ENCODE data around the gene EVL.

Gene EVL

GRCh38 chr14:100129161-100129589 lies 64.0 kb downstream of the EVL start:
- DNase-seq (ENCODE audit: low read depth), result peak; percentile 31

GRCh38 chr14:100130521-100130920 lies 65.3 kb downstream of the EVL start:
- no peak for DNase-seq (ENCODE audit: low read depth)

GRCh38 chr14:100131181-100131580 lies 66.0 kb downstream of the EVL start:
- DNase-seq (ENCODE audit: low read depth), result no peak

GRCh38 chr14:100132161-100132902 lies 67.1 kb downstream of the EVL start:
- peak; percentile 75 for DNase-seq (ENCODE audit: low read depth)

GRCh38 chr14:100132903-100133510 lies 67.8 kb downstream of the EVL start:
- DNase-seq (ENCODE audit: low read depth), result peak; percentile 73

- no peak for DNase-seq (ENCODE audit: low read depth)
Observed at GRCh38 chr14:100134586-100134985, 69.4 kb downstream of the EVL start.

GRCh38 chr14:100135073-100135472 lies 69.9 kb downstream of the EVL start:
- DNase-seq (ENCODE audit: low read depth), result no peak

GRCh38 chr14:100135784-100136183 lies 70.6 kb downstream of the EVL start:
- DNase-seq (ENCODE audit: low read depth), result no peak

GRCh38 chr14:100137173-100137572 lies 72.0 kb downstream of the EVL start:
- no peak for DNase-seq (ENCODE audit: low read depth)

- no peak for DNase-seq (ENCODE audit: low read depth)
Observed at GRCh38 chr14:100138082-100138787, 73.0 kb downstream of the EVL start.

GRCh38 chr14:100138955-100139354 lies 73.7 kb downstream of the EVL start:
- DNase-seq (ENCODE audit: low read depth), result no peak

GRCh38 chr14:100140452-100141078 lies 75.3 kb downstream of the EVL start:
- DNase-seq (ENCODE audit: low read depth), result no peak

- DNase-seq (ENCODE audit: low read depth), result no peak
Observed at GRCh38 chr14:100141098-100141497, 75.9 kb downstream of the EVL start.

- no peak for DNase-seq (ENCODE audit: low read depth)
Observed at GRCh38 chr14:100142073-100143040, 77.1 kb downstream of the EVL start.

- DNase-seq (ENCODE audit: low read depth), result no peak
Observed at GRCh38 chr14:100143523-100143922, 78.3 kb downstream of the EVL start.

- no peak for DNase-seq (ENCODE audit: low read depth)
Observed at GRCh38 chr14:100143934-100144333, 78.7 kb downstream of the EVL start.

- DNase-seq (ENCODE audit: low read depth), result no peak
Observed at GRCh38 chr14:100144645-100144995, 79.4 kb downstream of the EVL start.

- no peak for DNase-seq (ENCODE audit: low read depth)
Observed at GRCh38 chr14:100144996-100145646, 79.9 kb downstream of the EVL start.

GRCh38 chr14:100145682-100146464 lies 80.7 kb downstream of the EVL start:
- DNase-seq (ENCODE audit: low read depth), result no peak

- DNase-seq (ENCODE audit: low read depth), result no peak
Observed at GRCh38 chr14:100146531-100147091, 81.4 kb downstream of the EVL start.

All from EH (cell line).